Mucosa of stomach (tissue), 1 donor: ENCODE measurements around the gene SPATA13.

Source experiments
- H3K27me3 ChIP-seq: one replicate; pipeline ENCODE4 v1.7.0; 2013; ENCODE audit warnings: mild to moderate bottlenecking, low read length; ENCODE audit not compliant: control insufficient read depth, insufficient read depth
- H3K36me3 ChIP-seq: one replicate; pipeline ENCODE4 v1.7.0; 2013; ENCODE audit warnings: low read length; ENCODE audit not compliant: control insufficient read depth, insufficient read depth
- H3K4me1 ChIP-seq: one replicate; pipeline ENCODE4 v1.7.0; 2013; ENCODE audit warnings: mild to moderate bottlenecking, low read length; ENCODE audit not compliant: control insufficient read depth, insufficient read depth
- H3K4me3 ChIP-seq: one replicate; pipeline ENCODE4 v1.7.0; 2013; ENCODE audit warnings: low read length
- H3K9ac ChIP-seq: one replicate; pipeline ENCODE4 v1.7.0; 2013; ENCODE audit warnings: mild to moderate bottlenecking, low read length, moderate library complexity
- H3K9me3 ChIP-seq: one replicate; pipeline ENCODE4 v1.7.0; 2013; ENCODE audit warnings: mild to moderate bottlenecking, low read length, moderate library complexity; ENCODE audit not compliant: control insufficient read depth
- donor health status: Pancreatic carcinoma.

Gene SPATA13

DNA sequence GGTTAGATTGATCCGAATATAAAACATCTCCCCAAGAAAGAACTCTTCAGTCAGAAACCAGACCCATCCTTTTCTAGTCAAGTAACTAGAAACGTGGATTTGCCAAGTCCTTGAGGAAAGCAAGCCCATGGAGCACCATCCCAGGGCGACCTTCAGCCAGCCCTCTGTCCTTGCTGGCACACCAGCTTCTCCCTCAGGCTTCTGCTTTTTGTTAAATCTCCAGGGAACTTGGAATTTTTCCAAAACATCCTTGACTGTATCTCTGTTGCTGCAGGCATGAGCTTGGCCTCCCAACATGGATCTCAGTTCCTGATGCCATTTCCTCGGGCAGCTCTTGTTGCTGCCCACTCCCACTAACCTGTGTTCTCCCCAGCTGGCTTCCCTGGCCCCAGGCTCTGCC, 121.7 kb downstream of the SPATA13 start:
- Histone ChIP-seq H3K4me3 (no peak overlapping the region), H3K27me3 (no peaks in the 10 kb centered on the region), H3K9me3 (no peaks in the 10 kb centered on the region), H3K4me1 (no peaks in the 10 kb centered on the region), H3K36me3 (peaks cover 5% of the 10 kb centered on the region), H3K9ac (no peak overlapping the region)

GRCh38 chr13:24284889-24285565, 124.5 kb downstream of the SPATA13 start:
- Histone ChIP-seq H3K27me3 (no peaks in the 10 kb centered on the region), H3K9ac (no peak overlapping the region), H3K9me3 (no peaks in the 10 kb centered on the region), H3K36me3 (peaks cover 6% of the 10 kb centered on the region), H3K4me1 (no peaks in the 10 kb centered on the region), H3K4me3 (no peak overlapping the region)

DNA sequence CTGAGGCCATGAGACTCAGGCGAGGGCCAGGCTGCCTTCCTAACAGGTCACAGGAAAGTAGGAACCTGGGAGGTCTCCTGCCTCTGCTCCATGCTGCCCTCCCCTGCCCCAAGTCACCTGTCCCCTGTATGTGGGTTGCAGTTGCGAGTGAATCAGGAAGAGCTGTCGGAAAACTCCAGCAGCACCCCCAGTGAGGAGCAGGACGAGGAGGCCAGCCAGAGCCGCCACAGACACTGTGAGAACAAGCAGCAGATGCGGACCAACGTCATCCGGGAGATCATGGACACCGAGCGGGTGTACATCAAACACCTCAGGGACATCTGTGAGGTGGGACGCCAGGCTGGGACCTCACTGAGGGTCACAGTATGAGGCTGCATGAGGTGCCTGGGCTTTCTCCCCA, 126.1 kb downstream of the SPATA13 start:
- peaks cover 19% of the 10 kb centered on the region for H3K36me3 ChIP-seq
- H3K9me3 ChIP-seq = no peaks in the 10 kb centered on the region
- H3K4me3 ChIP-seq = no peak overlapping the region
- H3K4me1 ChIP-seq = no peaks in the 10 kb centered on the region
- no peak overlapping the region for H3K9ac ChIP-seq
- H3K27me3 ChIP-seq = no peaks in the 10 kb centered on the region

DNA sequence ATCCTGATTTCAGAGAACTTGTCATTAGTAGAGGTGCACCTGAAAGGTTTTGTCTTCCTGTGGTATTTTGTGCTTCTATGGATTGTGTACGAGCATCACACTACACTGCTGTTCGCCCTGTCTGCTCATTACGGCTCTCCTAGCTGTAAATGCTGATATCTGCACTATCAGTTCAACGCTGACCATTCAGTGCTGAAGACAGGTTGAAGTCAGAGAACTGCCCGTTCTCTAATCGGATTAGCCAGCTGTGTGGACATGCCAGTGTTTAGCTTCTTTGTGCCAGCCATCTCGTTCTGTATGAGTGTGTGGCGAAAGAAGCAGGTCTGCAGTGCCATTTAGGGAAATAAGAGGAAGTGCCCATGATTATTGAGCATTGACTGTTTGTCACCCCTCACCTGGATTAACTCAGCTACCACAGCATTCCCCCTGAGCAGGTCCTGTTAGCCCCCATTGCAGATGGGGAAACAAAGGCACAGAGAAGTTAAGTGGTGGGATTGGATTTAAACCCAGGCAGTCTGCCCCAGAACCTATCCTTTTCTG, 127.3 kb downstream of the SPATA13 start:
- Histone ChIP-seq H3K36me3 (peaks cover 19% of the 10 kb centered on the region), H3K9ac (no peak overlapping the region), H3K4me3 (no peak overlapping the region), H3K4me1 (no peaks in the 10 kb centered on the region), H3K9me3 (no peaks in the 10 kb centered on the region), H3K27me3 (no peaks in the 10 kb centered on the region)

DNA sequence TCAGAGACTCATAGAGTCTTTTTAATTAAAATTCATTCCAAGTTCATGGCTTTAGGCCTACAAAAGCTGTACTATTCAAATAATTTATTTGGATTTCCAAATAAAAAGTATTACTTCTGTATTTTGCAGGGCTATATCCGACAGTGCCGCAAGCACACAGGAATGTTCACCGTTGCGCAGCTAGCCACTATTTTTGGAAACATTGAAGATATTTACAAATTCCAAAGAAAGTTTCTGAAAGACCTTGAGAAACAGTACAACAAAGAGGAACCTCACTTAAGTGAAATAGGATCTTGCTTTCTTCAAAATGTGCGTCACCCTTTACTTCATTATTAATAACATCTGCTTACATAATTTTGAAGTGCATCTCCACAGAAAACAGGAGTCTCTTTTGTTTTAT, 128.3 kb downstream of the SPATA13 start:
- Histone ChIP-seq H3K27me3 (no peaks in the 10 kb centered on the region), H3K9ac (no peak overlapping the region), H3K9me3 (no peaks in the 10 kb centered on the region), H3K36me3 (peaks cover 23% of the 10 kb centered on the region), H3K4me3 (no peak overlapping the region), H3K4me1 (no peaks in the 10 kb centered on the region)

GRCh38 chr13:24290280-24290932, 129.9 kb downstream of the SPATA13 start:
- H3K36me3 ChIP-seq = peaks cover 25% of the 10 kb centered on the region
- H3K4me3 ChIP-seq = no peak overlapping the region
- no peaks in the 10 kb centered on the region for H3K27me3 ChIP-seq
- H3K9ac ChIP-seq = no peak overlapping the region
- no peaks in the 10 kb centered on the region for H3K4me1 ChIP-seq
- no peaks in the 10 kb centered on the region for H3K9me3 ChIP-seq

DNA sequence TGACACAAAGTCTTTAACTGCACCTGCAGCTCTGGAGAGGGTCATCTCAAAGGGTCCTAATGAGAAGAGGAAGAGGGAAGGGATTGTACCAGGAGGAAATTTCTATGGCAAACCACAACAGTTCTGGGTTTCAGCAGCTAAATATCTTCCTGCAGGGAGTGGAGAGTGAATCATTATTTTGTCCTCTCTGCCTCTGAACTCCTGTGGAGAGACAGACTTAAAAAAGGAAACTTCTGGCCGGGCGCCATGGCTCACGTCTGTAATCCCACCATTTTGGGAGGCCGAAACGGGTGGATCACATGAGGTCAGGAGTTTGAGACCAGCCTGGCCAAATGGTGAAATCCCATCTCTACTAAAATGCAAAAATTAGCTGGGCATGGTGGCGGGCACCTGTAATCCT, 132.0 kb downstream of the SPATA13 start:
- Histone ChIP-seq H3K4me1 (no peaks in the 10 kb centered on the region), H3K4me3 (no peak overlapping the region), H3K9me3 (no peaks in the 10 kb centered on the region), H3K36me3 (peaks cover 26% of the 10 kb centered on the region), H3K9ac (no peak overlapping the region), H3K27me3 (no peaks in the 10 kb centered on the region)

DNA sequence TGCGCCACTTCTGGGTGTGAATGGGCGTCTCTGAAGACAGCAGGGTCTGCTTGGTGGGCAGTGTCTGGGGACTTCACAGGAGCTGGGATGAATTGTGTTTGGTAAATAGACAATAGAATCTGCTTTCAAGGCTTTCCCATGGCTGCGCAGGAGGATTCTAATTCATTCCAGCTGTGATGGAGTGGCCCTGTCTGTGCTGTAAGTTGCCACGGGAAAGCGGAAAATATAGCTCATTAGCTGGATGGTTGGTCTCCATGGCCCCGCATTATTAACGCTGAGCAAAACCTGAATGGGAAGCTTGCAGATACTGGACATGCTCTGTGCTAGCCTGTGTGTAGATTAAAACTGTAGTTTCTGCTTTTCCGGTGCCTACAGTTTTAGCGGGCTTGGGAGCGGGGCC, 133.2 kb downstream of the SPATA13 start:
- peaks cover 37% of the 10 kb centered on the region for H3K36me3 ChIP-seq
- H3K9ac ChIP-seq = no peak overlapping the region
- H3K4me3 ChIP-seq = no peak overlapping the region
- H3K9me3 ChIP-seq = no peaks in the 10 kb centered on the region
- no peaks in the 10 kb centered on the region for H3K4me1 ChIP-seq
- H3K27me3 ChIP-seq = no peaks in the 10 kb centered on the region

DNA sequence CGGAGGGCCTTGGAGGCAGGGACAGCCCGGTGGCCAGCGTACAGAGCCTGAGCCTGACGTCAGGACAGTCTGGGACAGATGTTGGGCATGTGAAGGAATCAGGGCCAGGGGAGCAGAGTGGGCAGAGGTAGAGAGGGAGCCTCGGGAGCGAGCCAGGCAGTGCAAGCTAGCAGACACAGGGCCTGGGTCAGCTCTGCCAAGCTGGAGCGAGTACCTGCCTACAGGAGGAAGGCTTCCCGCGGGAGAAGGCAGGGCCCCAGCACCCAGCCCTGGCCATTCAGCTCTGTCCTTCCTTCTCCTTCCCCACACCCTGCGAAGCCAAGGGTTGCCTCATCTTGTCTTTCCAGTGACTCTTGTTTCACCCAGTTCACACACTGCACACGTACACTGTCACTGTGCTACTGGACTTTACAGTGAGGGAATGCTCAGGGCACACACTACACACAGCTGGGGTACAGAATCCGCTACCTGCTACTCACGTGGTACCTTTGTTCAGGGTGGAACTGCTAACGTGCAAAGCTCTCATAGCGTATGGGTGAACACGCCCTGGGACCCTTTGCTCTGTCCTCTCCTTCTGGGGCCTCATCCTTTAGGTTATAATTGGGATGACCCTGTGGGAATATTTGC, 139.1 kb downstream of the SPATA13 start:
- no peaks in the 10 kb centered on the region for H3K27me3 ChIP-seq
- H3K36me3 ChIP-seq = peaks cover 22% of the 10 kb centered on the region
- H3K4me3 ChIP-seq = no peak overlapping the region
- peaks cover 3% of the 10 kb centered on the region for H3K4me1 ChIP-seq
- no peaks in the 10 kb centered on the region for H3K9me3 ChIP-seq
- H3K9ac ChIP-seq = no peak overlapping the region

DNA sequence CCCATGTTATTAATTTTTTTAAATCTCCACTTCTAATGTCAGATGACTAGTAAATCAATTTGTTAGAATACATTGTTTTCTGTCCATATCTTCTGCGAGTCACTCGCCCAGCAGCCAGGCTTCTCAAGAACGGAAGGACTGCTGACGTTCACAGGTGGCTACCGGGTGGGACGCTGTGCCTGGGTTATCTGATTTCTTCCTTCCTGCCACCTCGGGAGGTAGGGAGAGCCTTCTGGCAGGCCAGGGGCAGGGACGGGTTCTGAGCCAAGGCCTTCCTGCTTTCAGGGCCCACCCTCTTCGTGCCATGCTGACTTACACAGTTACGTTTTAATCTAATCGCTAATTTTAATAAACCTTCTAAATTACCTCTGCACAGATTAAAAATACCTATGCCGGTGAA, 140.9 kb downstream of the SPATA13 start:
- H3K4me3 ChIP-seq = no peak overlapping the region
- peaks cover 22% of the 10 kb centered on the region for H3K36me3 ChIP-seq

DNA sequence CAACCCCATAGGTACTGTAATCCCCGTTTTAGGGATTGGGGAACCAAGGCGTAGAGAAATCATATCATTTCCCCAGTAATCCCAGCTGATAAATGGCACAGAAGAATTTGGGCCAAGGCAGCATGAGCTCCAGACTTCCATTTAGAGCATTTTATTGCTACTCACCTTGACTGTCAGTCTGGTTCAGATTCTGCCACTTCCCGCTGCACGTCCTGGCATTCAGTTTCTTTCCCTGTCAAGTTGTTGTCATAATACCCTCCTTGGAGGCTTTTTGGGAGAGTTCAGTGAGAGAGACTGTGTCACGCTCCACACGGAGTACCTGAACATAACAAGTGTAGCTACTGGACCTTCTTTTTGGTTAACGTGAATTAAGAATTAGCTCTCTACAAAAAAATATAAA, 141.4 kb downstream of the SPATA13 start:
- Histone ChIP-seq H3K36me3 (peaks cover 22% of the 10 kb centered on the region), H3K27me3 (no peaks in the 10 kb centered on the region), H3K9me3 (no peaks in the 10 kb centered on the region), H3K9ac (no peak overlapping the region), H3K4me3 (no peak overlapping the region), H3K4me1 (peaks cover 14% of the 10 kb centered on the region)

More for the DNA sequence above, 140.9 kb downstream of the SPATA13 start:
- Histone ChIP-seq H3K9me3 (no peaks in the 10 kb centered on the region), H3K4me1 (peaks cover 11% of the 10 kb centered on the region), H3K27me3 (no peaks in the 10 kb centered on the region), H3K9ac (no peak overlapping the region)

DNA sequence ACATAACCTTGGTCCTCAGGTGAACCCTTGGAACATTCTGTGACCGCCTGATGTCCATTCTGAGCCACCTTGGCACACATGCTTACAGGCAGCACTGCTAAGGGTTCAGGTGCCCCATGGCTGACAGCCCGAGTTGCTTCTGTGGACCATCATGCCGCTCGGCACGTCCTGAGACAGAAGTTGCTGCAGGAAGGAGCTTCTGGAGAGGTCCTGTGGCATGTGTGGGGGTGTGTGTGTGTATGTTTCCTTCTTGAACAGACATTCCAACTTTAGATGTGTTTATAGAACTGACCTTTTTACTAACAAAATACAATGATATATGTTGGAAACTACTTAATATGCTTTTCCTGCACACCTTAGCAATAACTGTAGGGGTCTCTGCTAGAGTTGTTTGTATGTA, 144.1 kb downstream of the SPATA13 start:
- Histone ChIP-seq H3K4me1 (peaks cover 26% of the 10 kb centered on the region), H3K36me3 (peaks cover under 1% of the 10 kb centered on the region)

More for the DNA sequence above, 144.1 kb downstream of the SPATA13 start:
- no peak overlapping the region for H3K4me3 ChIP-seq
- H3K9me3 ChIP-seq = no peaks in the 10 kb centered on the region
- H3K27me3 ChIP-seq = no peaks in the 10 kb centered on the region
- H3K9ac ChIP-seq = no peak overlapping the region
